ENCODE measurements around the gene MINDY4B.
"Not testable (repeated sequence)": the region's sequence is repeated elsewhere in the genome, so short reads cannot be mapped to it uniquely, and the experiment has no call there.

Gene MINDY4B

GRCh38 chr3:150885535-150885934, 19.7 kb downstream of the MINDY4B start:
- H3K4me3 Mint-ChIP-seq: no peak overlapping the region
- ATAC-seq (ENCODE audit: low read depth): no peak
- no peak for DNase-seq (ENCODE audit: low spot score in 2 of 2)

DNA sequence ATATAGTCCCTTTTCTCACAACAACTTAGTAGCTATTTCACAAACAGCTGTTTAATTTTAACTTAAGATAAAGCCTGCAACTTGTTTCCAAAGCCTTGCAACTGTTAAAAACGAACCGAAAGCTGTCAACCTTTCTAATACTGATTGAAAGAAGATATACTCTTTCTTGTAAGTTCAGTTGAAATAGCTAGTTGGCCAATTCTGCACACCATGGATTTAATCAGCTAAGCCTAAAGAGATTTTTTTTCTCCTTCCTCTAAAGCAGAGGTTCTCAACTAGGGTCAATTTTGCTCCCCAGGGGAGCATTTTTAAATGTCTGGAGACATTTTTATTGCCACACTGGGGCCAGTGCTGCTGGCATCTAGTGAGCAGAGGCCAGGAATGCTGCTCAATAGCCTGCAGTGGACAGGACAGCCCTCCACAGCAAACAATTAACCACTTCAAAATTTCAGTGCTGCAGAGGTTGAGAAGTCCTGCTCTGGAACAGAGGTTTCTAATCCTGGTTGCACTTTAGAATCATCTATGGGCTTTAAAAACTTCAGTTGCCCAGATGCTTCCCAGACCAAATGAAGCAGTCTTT, 26.2 kb downstream of the MINDY4B start:
- Mint-ChIP-seq H3K27ac (no peak overlapping the region), H3K36me3 (no peaks in the 10 kb centered on the region), H3K27me3 (no peaks in the 10 kb centered on the region), H3K4me3 (no peak overlapping the region), H3K4me1 (peaks cover 3% of the 10 kb centered on the region), H3K9me3 (no peaks in the 10 kb centered on the region)
- ATAC-seq (ENCODE audit: low read depth) (no peak), DNase-seq (ENCODE audit: low spot score in 2 of 2) (no peak)

More at GRCh38 chr3:150885535-150885934, 19.7 kb downstream of the MINDY4B start:
- Mint-ChIP-seq H3K9me3 (peaks cover 1% of the 10 kb centered on the region), H3K27me3 (peaks cover 7% of the 10 kb centered on the region), H3K4me1 (no peaks in the 10 kb centered on the region), H3K27ac (no peak overlapping the region), H3K36me3 (peaks cover 2% of the 10 kb centered on the region)

DNA sequence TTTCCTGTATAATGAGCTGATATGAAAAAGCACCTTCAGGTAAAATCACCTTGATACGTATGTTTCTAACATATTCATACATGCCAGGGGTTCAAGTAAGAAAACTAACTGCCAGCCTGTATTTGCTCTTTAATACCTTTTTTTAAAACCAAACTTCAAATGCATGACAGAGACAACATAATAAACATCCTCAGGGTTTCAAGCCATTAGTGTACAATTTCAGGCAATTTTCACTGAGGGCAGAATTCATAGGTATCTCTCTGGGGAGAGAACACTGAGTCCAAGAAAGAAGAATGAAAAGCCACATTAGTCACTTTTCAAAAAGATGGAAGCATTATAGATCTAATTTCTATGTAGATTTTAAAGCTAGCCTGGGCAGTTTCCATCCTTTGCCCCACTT, 26.9 kb downstream of the MINDY4B start:
- H3K4me3 Mint-ChIP-seq: no peak overlapping the region
- ATAC-seq (ENCODE audit: low read depth): no peak
- no peaks in the 10 kb centered on the region for H3K36me3 Mint-ChIP-seq
- DNase-seq (ENCODE audit: low spot score in 2 of 2): no peak
- no peak overlapping the region for H3K27ac Mint-ChIP-seq
- H3K4me1 Mint-ChIP-seq: peaks cover 3% of the 10 kb centered on the region
- H3K9me3 Mint-ChIP-seq: no peaks in the 10 kb centered on the region
- no peaks in the 10 kb centered on the region for H3K27me3 Mint-ChIP-seq

DNA sequence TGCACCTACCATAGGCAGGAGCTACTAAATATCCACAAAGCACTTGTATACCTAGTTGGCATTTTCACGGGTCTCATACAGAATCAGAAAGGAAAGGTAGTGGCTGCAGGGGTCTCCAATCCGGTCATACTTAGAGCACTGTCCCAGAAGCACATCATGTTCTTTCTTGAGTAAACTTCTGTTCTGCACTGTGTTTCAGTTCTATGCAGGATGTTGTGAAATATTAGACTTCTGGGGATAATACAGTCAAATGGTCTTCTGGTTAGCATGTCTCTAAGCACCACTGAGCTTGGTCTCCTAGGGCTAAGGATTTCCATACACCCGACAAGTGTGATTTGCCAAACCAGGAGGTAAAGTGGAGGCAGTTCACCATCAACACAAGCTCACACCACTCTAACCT, 27.9 kb downstream of the MINDY4B start:
- Mint-ChIP-seq H3K9me3 (no peaks in the 10 kb centered on the region), H3K36me3 (no peaks in the 10 kb centered on the region), H3K4me3 (no peak overlapping the region), H3K27me3 (no peaks in the 10 kb centered on the region), H3K4me1 (peaks cover 3% of the 10 kb centered on the region), H3K27ac (no peak overlapping the region)
- no peak for ATAC-seq (ENCODE audit: low read depth)
- no peak for DNase-seq (ENCODE audit: low spot score in 2 of 2)

DNA sequence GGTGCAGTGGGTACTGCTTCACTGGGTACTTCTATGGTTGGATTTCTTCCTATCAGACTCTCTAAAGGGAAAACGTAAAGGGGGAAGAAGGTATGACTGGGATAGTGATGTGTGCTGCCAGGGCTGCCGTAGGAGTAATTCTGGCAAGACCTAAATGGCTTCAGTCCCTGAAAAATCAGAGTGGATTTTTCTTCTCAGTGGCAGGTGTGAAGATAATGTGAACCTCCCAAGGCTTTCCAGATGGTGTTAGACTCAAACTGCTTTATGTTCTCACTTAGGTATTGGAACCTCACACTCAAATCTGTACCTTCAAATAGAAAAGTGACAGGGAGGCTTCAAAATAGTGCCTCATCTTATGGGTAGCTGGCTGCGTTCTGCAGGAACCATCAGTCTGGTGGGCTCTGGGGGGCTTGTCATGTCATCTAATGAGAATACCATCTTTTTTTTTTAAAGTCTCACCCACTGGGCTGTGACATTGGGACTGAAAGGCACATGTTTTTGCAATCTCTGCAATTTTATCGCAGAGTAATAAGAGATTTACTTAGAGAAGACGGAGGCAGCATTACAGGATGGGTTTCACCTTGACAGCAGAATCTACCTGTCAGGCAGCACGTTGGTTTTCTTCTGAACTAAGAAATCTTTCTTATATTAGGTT, 28.5 kb downstream of the MINDY4B start:
- H3K27ac Mint-ChIP-seq: no peak overlapping the region
- H3K36me3 Mint-ChIP-seq: no peaks in the 10 kb centered on the region
- ATAC-seq (ENCODE audit: low read depth) (no peak), DNase-seq (ENCODE audit: low spot score in 2 of 2) (no peak)
- peaks cover 3% of the 10 kb centered on the region for H3K4me1 Mint-ChIP-seq
- H3K4me3 Mint-ChIP-seq: no peak overlapping the region
- H3K9me3 Mint-ChIP-seq: no peaks in the 10 kb centered on the region
- no peaks in the 10 kb centered on the region for H3K27me3 Mint-ChIP-seq

GRCh38 chr3:150875548-150875947, 29.7 kb downstream of the MINDY4B start:
- DNase-seq (ENCODE audit: low spot score in 2 of 2): no peak
- Mint-ChIP-seq H3K9me3 (no peaks in the 10 kb centered on the region), H3K4me1 (peaks cover 3% of the 10 kb centered on the region), H3K27ac (no peak overlapping the region), H3K4me3 (no peak overlapping the region), H3K36me3 (no peaks in the 10 kb centered on the region), H3K27me3 (no peaks in the 10 kb centered on the region)
- no peak for ATAC-seq (ENCODE audit: low read depth)

- Mint-ChIP-seq H3K36me3 (no peaks in the 10 kb centered on the region), H3K27me3 (no peaks in the 10 kb centered on the region), H3K4me1 (peaks cover 3% of the 10 kb centered on the region), H3K9me3 (no peaks in the 10 kb centered on the region), H3K27ac (no peak overlapping the region), H3K4me3 (no peak overlapping the region)
- DNase-seq (ENCODE audit: low spot score in 2 of 2): no peak
- no peak for ATAC-seq (ENCODE audit: low read depth)
These were observed 30.5 kb downstream of the MINDY4B start for GRCh38 chr3:150874666-150875219.

- Mint-ChIP-seq H3K9me3 (no peaks in the 10 kb centered on the region), H3K27ac (no peak overlapping the region), H3K36me3 (no peaks in the 10 kb centered on the region), H3K4me1 (peaks cover 3% of the 10 kb centered on the region), H3K4me3 (no peak overlapping the region), H3K27me3 (peaks cover 9% of the 10 kb centered on the region)
- no peak for DNase-seq (ENCODE audit: low spot score in 2 of 2)
- ATAC-seq (ENCODE audit: low read depth): no peak
These were observed 34.0 kb downstream of the MINDY4B start for GRCh38 chr3:150871192-150871591.

- Mint-ChIP-seq H3K4me3 (no peak overlapping the region), H3K27ac (no peak overlapping the region), H3K9me3 (no peaks in the 10 kb centered on the region), H3K27me3 (peaks cover 10% of the 10 kb centered on the region), H3K4me1 (no peaks in the 10 kb centered on the region), H3K36me3 (no peaks in the 10 kb centered on the region)
- ATAC-seq (ENCODE audit: low read depth): no peak
- no peak for DNase-seq (ENCODE audit: low spot score in 2 of 2)
These were observed 34.8 kb downstream of the MINDY4B start for GRCh38 chr3:150870406-150870805.

DNA sequence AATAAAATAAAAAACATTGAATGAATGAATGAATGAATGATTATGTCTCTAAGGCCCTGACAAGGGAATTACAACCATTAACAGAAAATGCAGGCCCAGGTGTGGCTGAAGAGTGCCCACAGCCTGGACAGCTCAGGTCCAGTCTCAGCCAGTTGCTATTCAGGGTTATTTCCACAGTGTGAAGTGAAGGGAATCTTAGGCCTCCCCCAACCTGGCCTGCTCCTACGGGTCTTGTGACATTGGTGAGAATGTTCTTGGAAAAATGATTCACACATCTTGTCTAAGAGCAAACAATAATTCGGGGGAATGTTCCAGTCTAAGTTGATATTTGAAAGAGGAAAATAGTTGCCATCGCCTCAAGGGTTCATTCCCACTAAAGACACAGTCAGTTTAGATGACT, 37.0 kb downstream of the MINDY4B start:
- H3K27ac Mint-ChIP-seq: no peak overlapping the region

DNA sequence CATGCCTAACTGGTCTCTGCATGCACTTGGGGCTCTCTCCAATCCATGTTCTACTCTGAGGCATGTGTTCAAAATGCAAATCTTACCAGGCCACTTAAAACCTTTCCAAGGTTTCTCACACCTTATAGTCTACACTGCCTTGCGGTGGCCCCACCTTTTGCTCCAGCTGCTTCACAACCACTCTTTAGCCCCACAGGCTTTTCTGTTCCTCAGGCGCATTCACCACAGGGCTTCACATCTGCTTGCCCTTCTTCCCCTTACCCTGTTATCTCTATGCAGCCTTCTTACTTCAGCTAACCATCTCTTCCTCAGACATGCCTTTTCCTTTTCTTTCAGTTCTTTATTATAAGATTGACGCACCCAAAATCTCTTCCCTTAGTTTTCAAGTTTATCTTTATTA, 37.8 kb downstream of the MINDY4B start:
- DNase-seq (ENCODE audit: low spot score in 2 of 2): no peak
- Mint-ChIP-seq H3K4me3 (no peak overlapping the region), H3K9me3 (no peaks in the 10 kb centered on the region), H3K27me3 (peaks cover 12% of the 10 kb centered on the region), H3K27ac (no peak overlapping the region), H3K4me1 (peaks cover 3% of the 10 kb centered on the region), H3K36me3 (no peaks in the 10 kb centered on the region)
- no peak for ATAC-seq (ENCODE audit: low read depth)

More for the DNA sequence above, 37.0 kb downstream of the MINDY4B start:
- Mint-ChIP-seq H3K4me1 (peaks cover 3% of the 10 kb centered on the region), H3K9me3 (no peaks in the 10 kb centered on the region), H3K27me3 (peaks cover 12% of the 10 kb centered on the region), H3K4me3 (no peak overlapping the region), H3K36me3 (no peaks in the 10 kb centered on the region)
- ATAC-seq (ENCODE audit: low read depth): no peak
- DNase-seq (ENCODE audit: low spot score in 2 of 2): no peak

GRCh38 chr3:150863921-150864320, 41.3 kb downstream of the MINDY4B start:
- not testable (repeated sequence) for DNase-seq (ENCODE audit: low spot score in 2 of 2); H3K4me3 Mint-ChIP-seq; ATAC-seq (ENCODE audit: low read depth); H3K27ac Mint-ChIP-seq; H3K9me3 Mint-ChIP-seq; H3K4me1 Mint-ChIP-seq; H3K36me3 Mint-ChIP-seq
- H3K27me3 Mint-ChIP-seq: peaks cover 14% of the 10 kb centered on the region

- Mint-ChIP-seq H3K27me3 (peaks cover 10% of the 10 kb centered on the region), H3K9me3 (no peaks in the 10 kb centered on the region), H3K36me3 (no peaks in the 10 kb centered on the region), H3K4me3 (no peak overlapping the region), H3K27ac (no peak overlapping the region), H3K4me1 (peaks cover 3% of the 10 kb centered on the region)
- ATAC-seq (ENCODE audit: low read depth) (no peak), DNase-seq (ENCODE audit: low spot score in 2 of 2) (no peak)
These were observed 43.4 kb downstream of the MINDY4B start for GRCh38 chr3:150861851-150862250.

DNA sequence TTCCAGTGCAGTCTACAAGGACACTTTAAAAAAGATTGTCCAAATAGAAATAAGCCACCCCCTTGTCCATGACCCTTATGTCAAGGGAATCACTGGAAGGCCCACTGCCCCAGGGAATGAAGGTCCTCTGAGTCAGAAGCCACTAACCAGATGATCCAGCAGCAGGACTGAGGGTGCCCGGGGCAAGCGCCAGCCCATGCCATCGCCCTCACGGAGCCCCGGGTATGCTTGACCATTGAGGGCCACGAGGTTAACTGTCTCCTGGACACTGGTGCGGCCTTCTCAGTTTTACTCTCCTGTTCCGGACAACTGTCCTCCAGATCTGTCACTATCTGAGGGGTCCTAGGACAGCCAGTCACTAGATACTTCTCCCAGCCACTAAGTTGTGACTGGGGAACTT, 47.3 kb downstream of the MINDY4B start:
- ATAC-seq (ENCODE audit: low read depth); H3K36me3 Mint-ChIP-seq; H3K4me1 Mint-ChIP-seq; H3K27ac Mint-ChIP-seq; H3K27me3 Mint-ChIP-seq; DNase-seq (ENCODE audit: low spot score in 2 of 2); H3K9me3 Mint-ChIP-seq; H3K4me3 Mint-ChIP-seq: not testable (repeated sequence)

DNA sequence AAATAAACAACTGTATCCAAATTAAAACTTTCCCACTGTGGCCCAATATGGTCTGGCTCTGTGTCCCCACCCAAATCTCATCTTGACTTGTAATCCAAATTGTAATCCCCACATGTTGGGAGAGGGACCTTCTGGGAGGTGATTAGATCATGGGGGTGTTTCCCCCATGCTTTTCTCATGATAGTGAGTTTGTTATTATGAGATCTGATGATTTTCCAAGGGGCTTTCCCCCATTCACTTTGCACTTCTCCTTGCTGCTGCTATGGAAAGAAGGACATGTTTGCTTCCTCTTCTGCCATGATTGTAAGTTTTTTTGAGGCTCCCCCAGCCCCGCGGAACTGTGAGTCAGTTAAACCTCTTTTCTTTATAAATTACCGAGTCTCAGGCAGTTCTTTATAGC, 55.0 kb downstream of the MINDY4B start:
- H3K27ac Mint-ChIP-seq: no peak overlapping the region
- H3K4me1 Mint-ChIP-seq: peaks cover 2% of the 10 kb centered on the region
- peaks cover 2% of the 10 kb centered on the region for H3K36me3 Mint-ChIP-seq
- H3K27me3 Mint-ChIP-seq: peaks cover 2% of the 10 kb centered on the region
- H3K4me3 Mint-ChIP-seq: no peak overlapping the region
- H3K9me3 Mint-ChIP-seq: no peaks in the 10 kb centered on the region
- ATAC-seq (ENCODE audit: low read depth) (no peak), DNase-seq (ENCODE audit: low spot score in 2 of 2) (no peak)

Data from memory B cell (primary cell).